Neuronal stem cell (in vitro differentiated cells): ENCODE measurements around the gene C3orf33.
"Not testable (repeated sequence)": the region's sequence is repeated elsewhere in the genome, so short reads cannot be mapped to it uniquely, and the experiment has no call there.

ENCODE experiments used
- DNase-seq: peaks from one replicate; pipeline ENCODE4 v3.0.0-alpha.2; 2013; ENCODE audit warnings: low spot score
- H2AFZ ChIP-seq: one replicate; pipeline ENCODE4 v1.6.1; 2013; ENCODE audit warnings: mild to moderate bottlenecking, low read length, inconsistent platforms
- H2AK5ac ChIP-seq: 2 replicates; pipeline ENCODE4 v1.6.1; 2013; ENCODE audit warnings: low read depth, mild to moderate bottlenecking, inconsistent platforms, low read length, moderate library complexity, mixed read lengths
- H2BK120ac ChIP-seq: 2 replicates; pipeline ENCODE4 v1.6.1; 2013; ENCODE audit warnings: low read depth, mild to moderate bottlenecking, inconsistent platforms, low read length, moderate library complexity, mixed read lengths
- H2BK12ac ChIP-seq: one replicate; pipeline ENCODE4 v1.6.1; 2013; ENCODE audit warnings: low read length, inconsistent platforms
- H2BK15ac ChIP-seq: 2 replicates; pipeline ENCODE4 v1.6.1; 2013; ENCODE audit warnings: mild to moderate bottlenecking, low read length, inconsistent platforms, mixed read lengths
- H2BK5ac ChIP-seq: one replicate; pipeline ENCODE4 v1.6.1; 2013; ENCODE audit warnings: inconsistent platforms, mild to moderate bottlenecking, low read length, moderate library complexity
- H3K14ac ChIP-seq: one replicate; pipeline ENCODE4 v1.6.1; 2013; ENCODE audit warnings: low read length, inconsistent platforms
- H3K18ac ChIP-seq: 2 replicates; pipeline ENCODE4 v1.6.1; 2013; ENCODE audit warnings: low read length, inconsistent platforms
- H3K23ac ChIP-seq: 2 replicates; pipeline ENCODE4 v1.6.1; 2013; ENCODE audit warnings: low read depth, mild to moderate bottlenecking, mixed read lengths, low read length, inconsistent platforms; ENCODE audit not compliant: poor library complexity
- H3K27ac ChIP-seq: replicated peaks from 3 replicates; pipeline ENCODE4 v1.5.1; 2013; ENCODE audit warnings: low read length, inconsistent platforms
- H3K27me3 ChIP-seq, 3 experiments: 2 replicates each; pipeline ENCODE4 v1.6.1; 2013; ENCODE audit warnings: low read length in 3 of 3, mild to moderate bottlenecking in 2 of 3, inconsistent platforms in 1 of 3, low read depth in 1 of 3, mixed read lengths in 1 of 3, moderate library complexity in 1 of 3; ENCODE audit not compliant: control insufficient read depth in 3 of 3, insufficient read depth in 3 of 3
- H3K36me3 ChIP-seq, 2 donors: replicated peaks in 1 of 2; 2 replicates each; pipeline ENCODE4 v1.6.1; 2013; ENCODE audit warnings: low read length in 2 of 2; ENCODE audit not compliant: control insufficient read depth in 2 of 2, insufficient read depth in 2 of 2
- H3K4ac ChIP-seq: 2 replicates; pipeline ENCODE4 v1.6.1; 2013; ENCODE audit warnings: inconsistent platforms, mild to moderate bottlenecking, low read length, moderate library complexity
- H3K4me1 ChIP-seq, 2 donors: 1 replicate in 1 of 2; 2 replicates in 1 of 2; pipeline ENCODE4 v1.6.1; 2013; ENCODE audit warnings: low read length in 2 of 2, low read depth in 1 of 2; ENCODE audit not compliant: control insufficient read depth in 2 of 2, insufficient read depth in 1 of 2
- H3K4me2 ChIP-seq: one replicate; pipeline ENCODE4 v1.6.1; 2013; ENCODE audit warnings: mild to moderate bottlenecking, low read length, inconsistent platforms; ENCODE audit not compliant: insufficient read depth, poor library complexity, severe bottlenecking
- H3K4me3 ChIP-seq, 2 donors: 2 replicates each; pipeline ENCODE4 v1.5.1; 2013; ENCODE audit warnings: low read length in 2 of 2, mild to moderate bottlenecking in 2 of 2, inconsistent platforms in 1 of 2, moderate library complexity in 1 of 2
- H3K79me1 ChIP-seq: one replicate; pipeline ENCODE4 v1.6.1; 2013; ENCODE audit warnings: low read depth, mild to moderate bottlenecking, inconsistent platforms, low read length, moderate library complexity
- H3K9ac ChIP-seq: one replicate; pipeline ENCODE4 v1.6.1; 2013; ENCODE audit warnings: mild to moderate bottlenecking, low read depth, low read length, inconsistent platforms; ENCODE audit not compliant: poor library complexity
- H3K9me3 ChIP-seq, 2 donors: replicated peaks in 1 of 2; 2 replicates each; pipeline versions ENCODE3 to v1.6.1; 2013; ENCODE audit warnings: low read length in 2 of 2, mild to moderate bottlenecking in 2 of 2, inconsistent platforms in 1 of 2, low read depth in 1 of 2, mixed read lengths in 1 of 2, moderate library complexity in 1 of 2; ENCODE audit not compliant: control insufficient read depth in 2 of 2, insufficient read depth in 1 of 2
- H4K8ac ChIP-seq: one replicate; pipeline ENCODE4 v1.6.1; 2013; ENCODE audit warnings: low read depth, mild to moderate bottlenecking, inconsistent platforms, low read length, moderate library complexity
- H4K91ac ChIP-seq: one replicate; pipeline ENCODE4 v1.6.1; 2013; ENCODE audit warnings: low read length, low read depth, mild to moderate bottlenecking, inconsistent platforms; ENCODE audit not compliant: poor library complexity
- WGBS, 2 donors: extraction: QIAGEN DNeasy Blood & Tissue Kit; methylation state at CpG; one replicate each; pipeline ENCODE4 v1.1.7; 2013; ENCODE audit warnings: missing lambda C conversion rate in 2 of 2, mixed read lengths in 1 of 2; ENCODE audit not compliant: insufficient read length in 2 of 2, insufficient replicate concordance in 1 of 2; ENCODE audit errors: extremely low coverage in 2 of 2; 5-methylcytosine and 5-hydroxymethylcytosine counted together

Gene C3orf33

DNA sequence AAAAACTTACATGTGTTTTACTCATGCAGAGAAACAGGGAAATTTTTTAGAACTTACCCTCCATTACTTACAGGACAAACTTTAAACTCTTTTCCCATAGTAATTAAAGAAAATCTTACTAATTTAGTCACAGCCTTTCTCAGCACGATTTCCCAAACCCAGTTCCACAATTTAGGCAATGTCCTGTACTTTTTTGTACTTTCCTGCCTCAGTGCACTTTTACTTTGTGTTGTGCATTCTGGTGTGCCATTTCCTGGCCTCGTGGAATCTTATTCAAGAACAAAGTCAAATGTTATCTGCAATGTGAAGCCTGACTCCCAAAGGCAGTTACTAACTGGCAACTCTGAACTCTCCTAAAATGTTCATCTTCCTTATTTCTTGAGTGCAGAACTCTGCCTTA is 46.3 kb upstream of the C3orf33 start:
- Histone ChIP-seq H3K9me3 (peaks cover 0 to 3% of the 10 kb centered on the region in 2 donors), H3K4me2 (peak overlapping the region; percentile 36), H2BK12ac (no peak overlapping the region), H2BK120ac (no peak overlapping the region), H3K14ac (no peak overlapping the region), H3K4ac (no peak overlapping the region), H3K4me3 (peak overlapping the region; percentile 44 to 97), H3K27ac (no peak overlapping the region), H3K9ac (no peak overlapping the region), H2BK15ac (no peak overlapping the region), H2AK5ac (no peak overlapping the region), H3K36me3 (peaks cover 0 to 29% of the 10 kb centered on the region in 2 donors), H3K27me3 (no peaks in the 10 kb centered on the region), H2AFZ (no peak overlapping the region), H2BK5ac (no peak overlapping the region), H4K8ac (no peak overlapping the region), H3K23ac (no peak overlapping the region), H3K79me1 (peaks cover 9% of the 10 kb centered on the region), H3K4me1 (peaks cover 6 to 9% of the 10 kb centered on the region in 2 donors), H4K91ac (no peak overlapping the region), H3K18ac (no peak overlapping the region)
- no CpG with 5 or more reads among the region's 2 CpGs for WGBS, 2 donors
- no peak for DNase-seq

DNA sequence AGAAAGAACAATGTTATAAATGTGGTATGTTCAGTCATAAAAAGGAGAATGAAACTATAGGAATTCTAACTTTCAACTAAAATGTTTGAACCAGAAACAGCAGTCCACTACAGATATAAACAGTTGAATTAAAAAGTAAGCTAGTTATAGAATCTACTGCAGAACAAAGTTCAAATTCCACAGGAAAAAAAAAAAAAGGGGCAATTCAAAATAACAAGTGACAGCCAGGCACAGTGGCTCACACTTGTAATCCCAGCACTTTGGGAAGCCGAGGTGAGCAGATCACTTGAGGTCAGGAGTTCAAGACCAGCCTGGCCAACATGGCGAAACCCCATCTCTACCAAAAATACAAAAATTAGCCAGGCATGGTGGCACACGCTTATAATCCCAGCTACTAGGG is 43.3 kb upstream of the C3orf33 start:
- H2BK15ac ChIP-seq, H2BK5ac ChIP-seq, H3K9ac ChIP-seq, H2AK5ac ChIP-seq, H3K18ac ChIP-seq, H2BK12ac ChIP-seq, H4K91ac ChIP-seq, DNase-seq, H3K23ac ChIP-seq, H3K27me3 ChIP-seq, H3K14ac ChIP-seq, H3K4me3 ChIP-seq, H3K79me1 ChIP-seq, H3K4me1 ChIP-seq, H2BK120ac ChIP-seq, H4K8ac ChIP-seq, H3K4ac ChIP-seq, H3K9me3 ChIP-seq, H2AFZ ChIP-seq, H3K27ac ChIP-seq, H3K4me2 ChIP-seq: not testable (repeated sequence)
- H3K36me3 ChIP-seq: peaks cover 0 to 43% of the 10 kb centered on the region in 2 donors
- no CpG with 5 or more reads among the region's 3 CpGs for WGBS, 2 donors

DNA sequence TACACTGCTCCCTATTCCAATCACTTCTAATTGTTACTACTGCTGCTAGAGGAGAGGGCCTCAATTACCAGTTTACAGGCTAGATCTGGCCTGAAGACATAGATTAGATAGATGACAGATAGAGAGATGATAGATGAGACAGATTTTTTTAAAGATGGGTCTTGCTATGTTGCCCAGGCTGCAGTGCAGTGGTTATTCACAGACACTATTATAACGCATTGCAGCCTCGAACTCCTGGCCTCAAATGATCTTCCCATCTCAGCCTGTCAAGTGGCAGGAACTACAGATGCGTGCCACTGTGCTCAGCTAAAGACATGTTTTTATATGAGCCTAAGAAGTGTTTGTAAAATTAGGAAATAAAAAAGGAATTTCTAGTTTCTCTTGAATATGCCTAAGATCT is 41.9 kb upstream of the C3orf33 start:
- Histone ChIP-seq H3K4me3 (no peak overlapping the region), H3K23ac (no peak overlapping the region), H3K36me3 (peaks cover 0 to 43% of the 10 kb centered on the region in 2 donors), H2BK12ac (no peak overlapping the region), H2BK15ac (no peak overlapping the region), H3K9ac (no peak overlapping the region), H3K9me3 (no peaks in the 10 kb centered on the region), H3K27ac (no peak overlapping the region), H2AK5ac (no peak overlapping the region), H2BK120ac (no peak overlapping the region), H3K27me3 (no peaks in the 10 kb centered on the region), H3K4me2 (no peak overlapping the region), H3K14ac (no peak overlapping the region), H4K8ac (no peak overlapping the region), H3K18ac (no peak overlapping the region), H2BK5ac (no peak overlapping the region), H3K79me1 (peaks cover 7% of the 10 kb centered on the region), H2AFZ (no peak overlapping the region), H3K4ac (no peak overlapping the region), H4K91ac (no peak overlapping the region), H3K4me1 (peaks cover 6 to 7% of the 10 kb centered on the region in 2 donors)
- no peak for DNase-seq
- no CpG with 5 or more reads among the region's 3 CpGs for WGBS, 2 donors

DNA sequence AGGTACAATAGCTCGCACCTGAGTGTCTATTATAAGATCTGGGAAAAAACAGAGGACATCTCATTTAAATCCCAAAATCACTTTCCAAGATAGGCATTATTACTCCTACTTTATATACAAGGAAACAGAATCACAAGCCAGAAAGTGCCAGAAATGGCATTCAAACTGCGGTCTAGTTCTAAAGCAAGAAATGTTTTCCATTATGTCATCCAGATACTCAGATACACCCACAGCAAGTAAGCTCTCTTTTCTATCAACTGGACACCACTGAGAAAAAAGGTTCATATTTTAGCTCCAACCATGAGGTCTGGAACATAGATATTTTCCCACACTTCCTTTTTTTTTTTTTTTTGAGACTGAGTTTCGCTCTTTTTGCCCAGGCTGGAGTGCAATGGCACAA is 40.0 kb upstream of the C3orf33 start:
- no CpG with 5 or more reads among the region's 3 CpGs for WGBS, 2 donors

More for the DNA sequence above, 40.0 kb upstream of the C3orf33 start:
- no peak overlapping the region for H2BK5ac ChIP-seq
- no peaks in the 10 kb centered on the region for H3K4me1 ChIP-seq
- no peak overlapping the region for H3K14ac ChIP-seq
- no peak overlapping the region for H2BK15ac ChIP-seq
- H3K4me3 ChIP-seq: no peak overlapping the region
- H3K9ac ChIP-seq: no peak overlapping the region
- no peak overlapping the region for H3K27ac ChIP-seq
- DNase-seq: no peak
- no peak overlapping the region for H2AK5ac ChIP-seq
- H3K23ac ChIP-seq: no peak overlapping the region
- no peak overlapping the region for H3K4ac ChIP-seq
- no peak overlapping the region for H3K4me2 ChIP-seq
- H2AFZ ChIP-seq: no peak overlapping the region
- H3K79me1 ChIP-seq: peaks cover 2% of the 10 kb centered on the region
- H3K27me3 ChIP-seq: no peaks in the 10 kb centered on the region
- no peaks in the 10 kb centered on the region for H3K9me3 ChIP-seq
- H4K8ac ChIP-seq: no peak overlapping the region
- no peak overlapping the region for H2BK120ac ChIP-seq
- peaks cover 0 to 36% of the 10 kb centered on the region in 2 donors for H3K36me3 ChIP-seq
- H3K18ac ChIP-seq: no peak overlapping the region
- H2BK12ac ChIP-seq: no peak overlapping the region
- H4K91ac ChIP-seq: no peak overlapping the region
